T-cell (primary cell): Measurements from ENCODE around the gene B4GALT5. TPM values are rescaled to one million over a fixed set of nuclear protein-coding genes. Genes with fewer than 3 reads are reported as not detected.

Source experiments
- ATAC-seq, 4 experiments: fragments of 200-7000 bp in 3 of 4; fragments of 150-1000 bp in 1 of 4; cut with Tn5 transposase; replicated peaks in 1 of 4; 1 replicate in 3 of 4; 2 replicates in 1 of 4; pipeline ENCODE4 v1.10.0; 2021; ENCODE audit warnings: moderate library complexity in 3 of 4, mild to moderate bottlenecking in 2 of 4, moderate number of reproducible peaks in 1 of 4
- CTCF ChIA-PET, 2 donors: fragments of 300-600 bp; sonication (Branson Sonifier 250); formaldehyde crosslinking; loops; one replicate each; lab custom pipeline; 2022; ENCODE audit warnings: antibody characterized with exemption in 2 of 2; lab: Charles Lee
- POLR2A ChIA-PET, 2 donors: fragments of 300-600 bp; sonication (Branson Sonifier 250); formaldehyde crosslinking; loops; one replicate each; lab custom pipeline; 2022; ENCODE audit warnings: antibody characterized with exemption in 2 of 2; lab: Charles Lee
- DNase-seq, 35 experiments: peaks; one replicate each; pipeline versions ENCODE4 v3.0.0 to v3.0.0-alpha.2; 2013 to 2023
- H3K27ac ChIP-seq: one replicate; pipeline ENCODE4 v1.5.1; 2013; ENCODE audit warnings: low read length
- H3K27me3 ChIP-seq, 2 experiments: replicated peaks in 1 of 2; 1 replicate in 1 of 2; 2 replicates in 1 of 2; pipeline versions ENCODE4 v1.6.1 to v1.7.0; 2013; ENCODE audit warnings: low read length in 1 of 2, mixed read lengths in 1 of 2; ENCODE audit not compliant: control insufficient read depth in 2 of 2, insufficient read depth in 2 of 2; ENCODE audit errors: extremely low read depth in 1 of 2
- H3K36me3 ChIP-seq, 2 donors: 1 replicate in 1 of 2; 2 replicates in 1 of 2; pipeline versions ENCODE4 v1.6.1 to v1.7.0; 2013; ENCODE audit warnings: low read length in 1 of 2; ENCODE audit not compliant: control insufficient read depth in 2 of 2, insufficient read depth in 1 of 2; ENCODE audit errors: extremely low read depth in 1 of 2
- H3K4me1 ChIP-seq, 2 experiments: 1 replicate in 1 of 2; 2 replicates in 1 of 2; pipeline versions ENCODE4 v1.6.1 to v1.7.0; 2013; ENCODE audit warnings: low read length in 2 of 2, mixed read lengths in 1 of 2; ENCODE audit not compliant: insufficient read depth in 2 of 2, control insufficient read depth in 1 of 2; ENCODE audit errors: extremely low read depth in 1 of 2
- H3K4me3 ChIP-seq, 2 donors: 1 replicate in 1 of 2; 2 replicates in 1 of 2; pipeline versions ENCODE4 v1.5.1 to v1.7.0; 2013; ENCODE audit warnings: mild to moderate bottlenecking in 2 of 2, low read length in 1 of 2, moderate library complexity in 1 of 2; ENCODE audit not compliant: control insufficient read depth in 1 of 2; ENCODE audit errors: extremely low read depth in 1 of 2
- H3K9me3 ChIP-seq: 2 replicates; pipeline ENCODE4 v1.7.0; 2013
- H3K27ac Mint-ChIP-seq, 2 donors: one replicate each; pipeline ENCODE4 v1.8.0; 2020 to 2021; ENCODE audit warnings: mild to moderate bottlenecking in 2 of 2, mixed read lengths in 2 of 2
- H3K27me3 Mint-ChIP-seq, 2 donors: one replicate each; pipeline ENCODE4 v1.8.0; 2021 to 2022; ENCODE audit warnings: mixed read lengths in 2 of 2
- H3K36me3 Mint-ChIP-seq: one replicate; pipeline ENCODE4 v1.8.0; 2021; ENCODE audit warnings: mixed read lengths
- H3K4me1 Mint-ChIP-seq, 3 donors: one replicate each; pipeline ENCODE4 v1.8.0; 2020 to 2022; ENCODE audit warnings: mixed read lengths in 3 of 3, mild to moderate bottlenecking in 1 of 3
- H3K4me3 Mint-ChIP-seq, 3 donors: one replicate each; pipeline ENCODE4 v1.8.0; 2020 to 2022; ENCODE audit warnings: mild to moderate bottlenecking in 3 of 3, mixed read lengths in 3 of 3, moderate library complexity in 3 of 3
- H3K9me3 Mint-ChIP-seq, 3 donors: one replicate each; pipeline ENCODE4 v1.8.0; 2020 to 2022; ENCODE audit warnings: mixed read lengths in 3 of 3
- whole genome bisulfite sequencing: methylation state at CpG from one replicate; pipeline ENCODE4 v1.1.5; 2013; ENCODE audit warnings: missing lambda C conversion rate; ENCODE audit not compliant: insufficient coverage; 5-methylcytosine and 5-hydroxymethylcytosine counted together
- total RNA-seq, 35 experiments: library from RNA in 6 of 35; stranded (reverse) in 6 of 35; fragments of 120-200 nt in 1 of 35; gene quantifications; one replicate each; pipeline versions ENCODE4 v1.2.1 to v1.2.4 and lab custom pipeline; 2013 to 2026

The B4GALT5 gene
- total RNA-seq, 5 donors from 2014 or later (not counting 1 experiment from before 2014, with no cell fraction given): 4.6 to 11.9 (median 9.2) TPM

DNA sequence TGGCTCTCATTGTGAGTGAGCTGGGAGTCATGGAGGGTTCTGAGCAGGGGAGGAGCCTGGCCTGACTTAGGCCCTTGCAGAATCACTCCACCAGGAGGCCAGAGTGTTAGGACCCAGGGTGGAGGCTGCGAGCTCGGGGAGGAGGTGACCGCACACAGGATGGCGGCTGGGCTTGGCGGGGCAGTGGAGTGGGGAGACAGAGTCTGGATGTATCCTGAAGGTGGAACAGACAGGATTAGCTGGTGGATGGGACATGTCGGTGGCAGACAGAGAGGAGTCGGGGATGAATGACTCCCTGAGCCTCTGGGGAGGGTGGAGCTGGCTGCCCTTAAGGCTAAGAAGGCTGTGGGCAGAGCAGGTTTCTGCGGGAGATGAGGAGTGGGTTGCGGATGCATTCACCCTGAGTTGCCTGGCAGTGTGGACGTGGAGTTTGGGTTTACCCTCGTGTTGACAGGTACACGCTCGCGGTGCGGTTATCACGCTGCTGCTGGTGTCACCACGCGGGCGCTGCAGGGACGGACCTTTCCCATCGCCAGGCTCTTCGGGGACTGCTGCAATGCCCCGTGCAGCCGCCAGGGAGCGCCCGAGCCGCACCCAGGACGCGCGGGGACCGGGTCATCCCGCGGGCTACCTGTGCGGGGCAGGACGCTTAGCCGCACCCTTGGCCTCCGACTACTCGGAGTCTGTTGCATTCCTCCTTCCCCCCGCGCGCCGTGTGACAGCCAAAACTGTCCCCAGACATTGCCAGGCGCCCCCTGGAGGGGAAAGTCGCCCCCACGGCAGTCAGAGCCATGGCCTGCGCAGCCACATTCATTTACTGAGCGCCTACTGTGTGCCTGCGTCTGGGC is 102.8 kb downstream of the B4GALT5 start:
- H3K27ac ChIP-seq: no peak overlapping the region
- H3K4me1 ChIP-seq: peaks cover 0 to 19% of the 10 kb centered on the region in 2 experiments
- 15% methylated on average over 46 of the region's 48 CpGs for WGBS
- peak overlapping the region in 1 of 2 donors; percentile 49 for H3K27ac Mint-ChIP-seq
- H3K9me3 ChIP-seq: no peaks in the 10 kb centered on the region
- H3K27me3 Mint-ChIP-seq: peaks cover 8% of the 10 kb centered on the region in 2 donors
- H3K36me3 ChIP-seq: no peaks in the 10 kb centered on the region
- CTCF ChIA-PET: interaction anchor here (0.6 to 1.4 kb wide), 5 partner anchors 16 to 461 kb away, joined by 3 to 6 read pairs (median 4); no protein-coding TSS in a partner anchor
- peak; percentile 60 to 69 (median 63) for ATAC-seq
- H3K27me3 ChIP-seq: peaks cover 0 to 23% of the 10 kb centered on the region in 2 experiments
- no peaks in the 10 kb centered on the region for H3K9me3 Mint-ChIP-seq
- peak overlapping the region; percentile 2 to 34 (median 17) for H3K4me3 Mint-ChIP-seq
- POLR2A ChIA-PET: interaction anchor here in 1 of 2 donors (0.5 kb wide), 1 partner anchor 306 kb away, joined by 6 read pairs; no protein-coding TSS in a partner anchor
- peak overlapping the region in 1 of 2 donors; percentile 6 for H3K4me3 ChIP-seq
- no peaks in the 10 kb centered on the region for H3K36me3 Mint-ChIP-seq
- peaks cover 13 to 16% (median 14%) of the 10 kb centered on the region in 3 donors for H3K4me1 Mint-ChIP-seq
- peak; percentile 29 to 81 (median 57) for DNase-seq

DNA sequence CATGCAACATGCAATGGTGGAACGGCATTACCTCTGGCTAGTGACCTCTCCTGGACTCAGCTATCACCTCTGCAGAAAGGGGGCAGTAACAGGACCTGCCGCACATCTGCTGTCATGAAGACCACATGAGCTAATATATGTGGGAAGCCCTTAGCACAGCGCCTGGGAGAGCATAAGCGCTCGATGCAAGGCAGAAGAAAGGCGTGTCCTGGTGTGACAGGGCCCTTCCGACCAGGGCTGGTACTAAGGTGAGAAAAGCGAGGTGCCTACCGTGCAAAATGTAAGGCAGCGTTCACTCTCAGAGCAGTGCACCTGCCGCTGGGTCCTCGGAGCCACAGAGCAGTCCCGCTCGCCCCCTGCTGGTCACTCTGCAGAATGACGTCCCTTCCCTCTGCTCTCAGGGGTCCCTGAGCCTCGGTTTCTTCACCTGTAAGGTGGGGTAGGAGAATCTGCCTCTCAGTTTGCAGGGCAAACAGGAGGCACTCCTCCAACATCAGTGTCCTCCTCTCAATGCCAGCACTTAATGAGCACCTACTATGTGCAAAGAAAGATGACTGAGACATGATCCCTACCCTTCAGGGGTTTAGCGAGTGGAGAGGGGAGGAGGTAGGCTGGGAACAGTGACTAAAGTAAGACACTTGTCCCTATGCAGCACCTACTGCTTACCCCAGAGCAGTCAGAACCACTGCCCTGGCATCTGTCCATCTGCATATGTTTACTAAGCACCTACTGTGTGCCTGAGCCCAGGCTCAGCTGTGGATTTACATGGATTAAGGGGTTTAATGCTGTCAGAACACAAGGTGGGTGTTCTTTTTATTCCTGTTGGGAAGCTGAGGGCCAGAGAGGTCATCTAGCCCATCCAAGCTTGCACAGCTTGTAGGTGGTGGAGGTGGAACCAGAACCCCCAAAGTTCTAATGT is 104.7 kb downstream of the B4GALT5 start:
- Histone ChIP-seq H3K4me1 (peaks cover 0 to 19% of the 10 kb centered on the region in 2 experiments), H3K36me3 (no peaks in the 10 kb centered on the region), H3K27me3 (peaks cover 0 to 26% of the 10 kb centered on the region in 2 experiments), H3K9me3 (no peaks in the 10 kb centered on the region), H3K4me3 (peak overlapping the region in 1 of 2 donors; percentile 30), H3K27ac (no peak overlapping the region)
- Mint-ChIP-seq H3K27me3 (peaks cover 8 to 12% of the 10 kb centered on the region in 2 donors), H3K4me1 (peaks cover 13 to 16% (median 14%) of the 10 kb centered on the region in 3 donors), H3K9me3 (no peaks in the 10 kb centered on the region), H3K4me3 (peak overlapping the region; percentile 40 to 59 (median 51)), H3K36me3 (no peaks in the 10 kb centered on the region), H3K27ac (no peak overlapping the region)
- ChIA-PET POLR2A (interaction anchor here in 1 of 2 donors (0.5 kb wide), 1 partner anchor 95 kb away, joined by 5 read pairs; no protein-coding TSS in a partner anchor), CTCF (interaction anchor here (0.5 to 2.1 kb wide), 7 partner anchors 67 to 274 kb away, joined by 3 to 13 read pairs (median 4); no protein-coding TSS in a partner anchor)
- WGBS: 1% methylated on average over 14 of the region's 17 CpGs
- peak; percentile 41 to 84 (median 65) for DNase-seq
- ATAC-seq: peak; percentile 80 to 89 (median 86)

GRCh38 chr20:49607568-49607967 is 106.1 kb downstream of the B4GALT5 start:
- Histone ChIP-seq H3K4me1 (peaks cover 0 to 19% of the 10 kb centered on the region in 2 experiments), H3K27ac (no peak overlapping the region), H3K9me3 (no peaks in the 10 kb centered on the region), H3K4me3 (no peak overlapping the region), H3K27me3 (peaks cover 0 to 26% of the 10 kb centered on the region in 2 experiments), H3K36me3 (no peaks in the 10 kb centered on the region)
- Mint-ChIP-seq H3K4me1 (peaks cover 13 to 16% (median 14%) of the 10 kb centered on the region in 3 donors), H3K4me3 (no peak overlapping the region), H3K27me3 (peaks cover 8 to 12% of the 10 kb centered on the region in 2 donors), H3K9me3 (no peaks in the 10 kb centered on the region), H3K27ac (no peak overlapping the region), H3K36me3 (no peaks in the 10 kb centered on the region)
- WGBS: 100% methylated on average over 1 of the region's 1 CpG
- ATAC-seq (no peak), DNase-seq (no peak)
- CTCF ChIA-PET: interaction anchor here in 1 of 2 donors (0.5 kb wide), 1 partner anchor 361 kb away, joined by 4 read pairs; no protein-coding TSS in a partner anchor
- POLR2A ChIA-PET: no interaction called here

DNA sequence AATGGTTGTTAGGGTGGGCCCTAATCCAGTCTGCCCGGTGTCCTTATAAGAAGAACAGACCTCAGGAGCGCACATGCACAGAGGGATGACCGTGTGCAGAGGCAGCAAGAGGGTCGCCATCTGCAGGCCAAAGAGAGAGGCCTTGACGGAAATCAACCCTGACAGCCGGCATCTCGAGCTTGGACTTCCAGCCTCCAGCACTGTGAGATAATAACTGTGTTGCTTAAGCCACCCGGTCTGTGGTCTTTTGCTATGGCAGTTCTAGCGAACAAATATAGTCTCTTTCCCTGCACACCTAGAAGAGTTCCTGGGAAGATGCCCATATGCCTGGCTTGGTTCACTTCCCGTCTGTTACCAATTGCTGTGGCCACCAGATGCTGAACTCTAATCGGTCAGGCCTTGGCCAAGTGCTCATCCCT is 110.5 kb downstream of the B4GALT5 start:
- H3K27ac Mint-ChIP-seq: no peak overlapping the region
- H3K27me3 Mint-ChIP-seq: peaks cover 1 to 5% of the 10 kb centered on the region in 2 donors
- DNase-seq: no peak
- no peaks in the 10 kb centered on the region for H3K36me3 Mint-ChIP-seq
- Histone ChIP-seq H3K4me3 (no peak overlapping the region), H3K9me3 (no peaks in the 10 kb centered on the region), H3K4me1 (peaks cover 0 to under 1% of the 10 kb centered on the region in 2 experiments), H3K36me3 (no peaks in the 10 kb centered on the region), H3K27me3 (peaks cover 0 to 9% of the 10 kb centered on the region in 2 experiments), H3K27ac (no peak overlapping the region)
- WGBS: 90% methylated on average over 9 of the region's 11 CpGs
- no peak for ATAC-seq
- H3K9me3 Mint-ChIP-seq: no peaks in the 10 kb centered on the region
- no peak overlapping the region for H3K4me3 Mint-ChIP-seq
- ChIA-PET CTCF (interaction anchor here in 1 of 2 donors (1.1 kb wide), 1 partner anchor 12 kb away, joined by 4 read pairs; no protein-coding TSS in a partner anchor), POLR2A (no interaction called here)
- peaks cover under 1 to 1% (median 1%) of the 10 kb centered on the region in 3 donors for H3K4me1 Mint-ChIP-seq

DNA sequence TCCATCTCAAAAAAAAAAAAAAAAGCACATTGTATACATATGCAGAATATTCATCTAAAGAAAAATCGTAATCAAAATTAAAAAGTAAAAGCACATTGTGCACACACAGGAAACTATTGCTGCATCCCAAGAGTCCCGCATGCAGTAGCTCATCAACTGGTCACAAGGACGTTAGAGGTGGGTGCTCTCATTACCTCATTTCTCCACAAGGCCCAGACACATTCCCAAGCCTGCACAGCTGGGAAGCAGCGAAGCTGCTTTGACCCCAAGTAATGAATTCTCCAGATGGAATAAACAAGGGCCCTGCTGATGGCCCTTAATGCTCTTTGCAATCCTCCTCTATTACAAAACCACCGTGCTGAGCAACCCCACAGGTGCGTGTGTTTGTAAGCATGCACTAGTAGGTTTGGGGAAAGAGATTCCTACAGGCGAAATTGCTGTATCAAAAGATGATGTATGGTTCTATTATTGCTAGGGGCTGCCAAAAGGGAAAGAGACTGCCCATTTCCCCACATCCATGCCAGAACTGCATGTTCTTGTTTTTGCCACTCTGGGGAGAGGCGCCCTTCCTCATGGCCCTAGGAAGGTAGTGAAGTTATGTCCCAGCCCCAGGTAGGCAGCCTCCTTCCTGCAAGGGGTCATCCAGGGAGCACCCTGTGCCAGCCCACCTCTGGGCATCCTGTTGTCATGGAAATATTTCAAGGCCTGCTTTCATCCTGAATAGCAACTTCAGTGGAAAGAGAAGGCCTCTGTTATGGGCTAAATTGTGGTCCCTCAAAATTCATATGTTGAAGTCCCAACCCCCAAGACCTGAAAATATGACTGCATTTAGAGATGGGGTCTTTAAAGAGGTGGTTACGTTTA is 111.1 kb downstream of the B4GALT5 start:
- CTCF ChIA-PET: interaction anchor here in 1 of 2 donors (0.5 kb wide), 1 partner anchor 194 kb away, joined by 4 read pairs; no protein-coding TSS in a partner anchor
- Mint-ChIP-seq H3K27ac (no peak overlapping the region), H3K9me3 (no peaks in the 10 kb centered on the region), H3K27me3 (peaks cover 0 to 4% of the 10 kb centered on the region in 2 donors), H3K4me3 (no peak overlapping the region), H3K4me1 (no peaks in the 10 kb centered on the region), H3K36me3 (no peaks in the 10 kb centered on the region)
- Histone ChIP-seq H3K27ac (no peak overlapping the region), H3K4me1 (peaks cover 0 to 3% of the 10 kb centered on the region in 2 experiments), H3K4me3 (no peak overlapping the region), H3K27me3 (peaks cover 0 to 4% of the 10 kb centered on the region in 2 experiments), H3K36me3 (no peaks in the 10 kb centered on the region), H3K9me3 (peaks cover 2% of the 10 kb centered on the region)
- no peak for ATAC-seq
- POLR2A ChIA-PET: no interaction called here
- 80% methylated on average over 1 of the region's 9 CpGs for WGBS
- DNase-seq: no peak
